Measurements from ENCODE around the gene RELCH.

The RELCH gene

GRCh38 chr18:62354151-62354550 is 167.1 kb downstream of the RELCH start:
- TF ChIP-seq, protein P1, sequence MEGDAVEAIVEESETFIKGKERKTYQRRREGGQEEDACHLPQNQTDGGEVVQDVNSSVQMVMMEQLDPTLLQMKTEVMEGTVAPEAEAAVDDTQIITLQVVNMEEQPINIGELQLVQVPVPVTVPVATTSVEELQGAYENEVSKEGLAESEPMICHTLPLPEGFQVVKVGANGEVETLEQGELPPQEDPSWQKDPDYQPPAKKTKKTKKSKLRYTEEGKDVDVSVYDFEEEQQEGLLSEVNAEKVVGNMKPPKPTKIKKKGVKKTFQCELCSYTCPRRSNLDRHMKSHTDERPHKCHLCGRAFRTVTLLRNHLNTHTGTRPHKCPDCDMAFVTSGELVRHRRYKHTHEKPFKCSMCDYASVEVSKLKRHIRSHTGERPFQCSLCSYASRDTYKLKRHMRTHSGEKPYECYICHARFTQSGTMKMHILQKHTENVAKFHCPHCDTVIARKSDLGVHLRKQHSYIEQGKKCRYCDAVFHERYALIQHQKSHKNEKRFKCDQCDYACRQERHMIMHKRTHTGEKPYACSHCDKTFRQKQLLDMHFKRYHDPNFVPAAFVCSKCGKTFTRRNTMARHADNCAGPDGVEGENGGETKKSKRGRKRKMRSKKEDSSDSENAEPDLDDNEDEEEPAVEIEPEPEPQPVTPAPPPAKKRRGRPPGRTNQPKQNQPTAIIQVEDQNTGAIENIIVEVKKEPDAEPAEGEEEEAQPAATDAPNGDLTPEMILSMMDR (IDR thresholded peaks at IDR 0.05; ENCODE audit: low read depth, low read length): no peak
- Histone ChIP-seq H3K36me3 (no peaks in the 10 kb centered on the region), H3K4me3 (ENCODE audit: low read depth, low read length) (no peak overlapping the region), H3K9me3 (no peaks in the 10 kb centered on the region), H3K27me3 (no peaks in the 10 kb centered on the region), H3K4me1 (no peaks in the 10 kb centered on the region)
- no peak for DNase-seq

DNA sequence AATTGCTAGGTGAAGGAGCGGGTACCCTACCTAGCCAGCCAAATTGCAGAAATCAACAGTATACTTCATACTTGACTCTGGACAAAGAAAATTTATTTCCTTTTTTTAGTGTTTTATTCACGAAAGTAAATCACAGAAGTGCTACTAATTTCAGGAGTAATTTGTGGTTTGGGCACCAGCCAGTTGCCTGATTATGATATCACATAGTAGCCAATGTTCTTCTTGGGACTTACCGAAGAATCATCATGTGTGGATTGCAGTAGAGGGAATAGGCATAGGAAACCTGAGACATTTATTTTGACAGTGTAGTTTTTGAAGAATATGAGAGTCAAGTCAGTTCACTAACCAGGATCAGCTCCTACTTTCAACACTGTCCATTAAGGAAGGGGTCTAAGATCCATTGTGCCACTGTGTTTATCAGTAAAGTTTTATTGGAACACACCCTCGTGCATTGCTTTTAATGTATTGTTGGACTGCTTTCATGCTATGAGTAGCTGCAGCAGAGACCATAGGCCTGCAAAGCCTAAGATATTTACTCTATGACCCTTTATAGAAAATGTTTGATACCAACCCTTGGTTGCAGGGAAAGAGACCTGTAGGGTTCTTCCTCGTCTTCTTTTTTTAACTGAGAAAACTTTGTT is 170.1 kb downstream of the RELCH start:
- Histone ChIP-seq H3K27me3 (no peaks in the 10 kb centered on the region), H3K4me1 (no peaks in the 10 kb centered on the region), H3K36me3 (no peaks in the 10 kb centered on the region), H3K4me3 (ENCODE audit: low read depth, low read length) (no peak overlapping the region), H3K9me3 (no peaks in the 10 kb centered on the region)
- TF ChIP-seq, protein P1 (IDR thresholded peaks at IDR 0.05; ENCODE audit: low read depth, low read length): no peak
- DNase-seq: no peak

Data from BE2C (cell line).